Raji (cell line): ENCODE results near the gene KLHL3.

Experiments
- POLR2A ChIP-seq: IDR thresholded peaks from 2 replicates; pipeline ENCODE4 v1.6.1; 2011; ENCODE audit warnings: low read depth, low read length, control low read depth; ENCODE audit not compliant: insufficient read depth

The KLHL3 gene

GRCh38 chr5:137604348-137605095 lies 131.4 kb downstream of the KLHL3 start:
- no peak for TF ChIP-seq POLR2A

GRCh38 chr5:137603891-137604290 lies 132.0 kb downstream of the KLHL3 start:
- TF ChIP-seq POLR2A: no peak

- TF ChIP-seq POLR2A: no peak
Measured at GRCh38 chr5:137603356-137603755, 132.5 kb downstream of the KLHL3 start.

- TF ChIP-seq POLR2A: no peak
Measured at GRCh38 chr5:137602721-137603273, 133.1 kb downstream of the KLHL3 start.

GRCh38 chr5:137600721-137601360 lies 135.0 kb downstream of the KLHL3 start:
- no peak for TF ChIP-seq POLR2A

- TF ChIP-seq POLR2A: no peak
Measured at GRCh38 chr5:137599457-137599856, 136.4 kb downstream of the KLHL3 start.

GRCh38 chr5:137598399-137598798 lies 137.5 kb downstream of the KLHL3 start:
- TF ChIP-seq POLR2A: no peak

- no peak for TF ChIP-seq POLR2A
Measured at GRCh38 chr5:137596941-137597340, 138.9 kb downstream of the KLHL3 start.

- no peak for TF ChIP-seq POLR2A
Measured at GRCh38 chr5:137595396-137596079, 140.4 kb downstream of the KLHL3 start.

GRCh38 chr5:137594717-137595116 lies 141.2 kb downstream of the KLHL3 start:
- TF ChIP-seq POLR2A: no peak

GRCh38 chr5:137592317-137592716 lies 143.6 kb downstream of the KLHL3 start:
- no peak for TF ChIP-seq POLR2A

GRCh38 chr5:137589185-137589584 lies 146.7 kb downstream of the KLHL3 start:
- no peak for TF ChIP-seq POLR2A

GRCh38 chr5:137587919-137588318 lies 148.0 kb downstream of the KLHL3 start:
- TF ChIP-seq POLR2A: no peak

- no peak for TF ChIP-seq POLR2A
Measured at GRCh38 chr5:137584262-137584661, 151.6 kb downstream of the KLHL3 start.

GRCh38 chr5:137583129-137583528 lies 152.8 kb downstream of the KLHL3 start:
- no peak for TF ChIP-seq POLR2A

- TF ChIP-seq POLR2A: no peak
Measured at GRCh38 chr5:137582218-137582617, 153.7 kb downstream of the KLHL3 start.
